Activated CD8-positive, alpha-beta memory T cell treated with anti-CD3 and anti-CD28 coated beads, Interleukin-2, amount 50 U/mL, for 4 hours (primary cell): ENCODE measurements around the gene DVL1.
A peak's percentile ranks its signal among the peaks of the same experiment; 100 is the strongest.

ENCODE experiments used
- DNase-seq: peaks from one replicate; pipeline ENCODE4 v3.0.0-alpha.2; 2020

DVL1 gene

DNA sequence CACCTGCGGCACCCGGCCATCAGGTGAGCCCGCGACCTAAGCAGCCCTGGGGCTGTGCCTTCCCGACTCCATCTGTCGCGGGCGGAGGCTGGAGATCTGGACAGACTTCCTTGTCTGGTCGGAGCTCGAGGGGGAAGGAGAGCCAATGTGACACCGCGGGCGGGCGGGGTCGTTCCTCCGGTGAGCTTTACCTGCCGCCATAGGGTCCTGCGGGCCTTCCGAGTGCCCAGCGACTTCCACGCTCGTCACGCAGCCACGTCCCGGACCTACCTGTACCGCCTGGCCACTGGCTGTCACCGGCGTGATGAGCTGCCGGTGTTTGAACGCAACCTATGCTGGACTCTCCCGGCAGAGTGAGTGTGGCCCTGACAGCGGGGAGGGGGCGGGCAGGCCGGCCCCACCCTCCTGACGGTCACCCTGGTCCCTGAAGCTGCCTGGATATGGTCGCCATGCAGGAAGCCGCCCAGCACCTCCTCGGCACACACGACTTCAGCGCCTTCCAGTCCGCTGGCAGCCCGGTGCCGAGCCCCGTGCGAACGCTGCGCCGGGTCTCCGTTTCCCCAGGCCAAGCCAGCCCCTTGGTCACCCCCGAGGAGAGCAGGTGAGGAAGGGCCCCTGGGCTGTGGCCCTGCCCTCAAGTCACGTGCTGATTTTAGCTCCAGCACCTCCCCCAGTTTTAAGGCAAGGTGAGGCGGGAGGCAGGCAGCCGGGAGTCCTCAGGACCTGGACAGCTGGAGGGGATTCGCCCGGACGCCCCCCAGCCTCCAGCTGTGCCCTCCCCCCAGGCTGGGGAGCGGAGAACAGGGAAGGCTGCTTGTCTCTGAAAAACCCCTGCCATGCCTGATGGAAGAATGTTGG, 39.7 kb downstream of the DVL1 start:
- DNase-seq, result no peak

GRCh38 chr1:1308756-1309250, 40.4 kb downstream of the DVL1 start:
- no peak for DNase-seq

DNA sequence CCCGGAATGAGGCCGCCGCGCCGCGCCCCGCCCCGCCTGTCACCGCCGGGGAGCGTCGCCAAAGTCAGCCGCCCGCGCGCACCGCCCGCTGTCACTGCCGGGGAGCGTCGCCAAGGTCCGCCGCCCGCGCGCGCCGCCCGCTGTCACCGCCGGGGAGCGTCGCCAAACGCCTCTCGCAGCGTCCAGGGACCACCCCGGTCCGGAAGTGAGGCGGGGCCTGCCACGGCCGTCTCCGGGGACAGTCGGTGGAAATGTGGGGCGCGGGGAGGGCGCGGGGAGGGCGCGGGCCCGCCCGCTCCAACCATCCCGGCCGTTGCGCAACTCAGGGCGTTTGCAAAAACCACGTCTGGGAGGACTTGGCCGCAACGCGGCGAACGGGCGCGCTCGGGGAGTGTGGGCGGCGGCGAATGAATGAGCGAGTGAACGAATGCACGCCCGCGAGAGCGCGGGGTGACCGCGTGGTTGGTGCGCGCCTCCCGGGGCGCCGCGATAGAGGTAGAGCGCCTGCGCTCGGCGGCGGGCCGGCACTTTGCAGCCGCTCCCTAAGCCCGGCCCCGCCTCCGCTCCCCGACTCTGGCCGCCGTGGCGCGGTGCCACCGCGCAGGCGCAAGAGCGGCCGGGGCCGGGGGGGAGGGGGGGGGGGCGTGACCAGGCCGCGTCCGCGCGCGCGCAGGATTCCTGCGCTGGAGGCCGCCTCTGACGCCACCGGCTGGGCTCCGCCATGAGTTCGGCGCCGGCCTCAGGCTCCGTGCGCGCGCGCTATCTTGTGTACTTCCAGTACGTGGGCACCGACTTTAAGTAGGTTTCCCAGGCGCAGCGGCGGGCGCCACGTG, 41.1 kb downstream of the DVL1 start, which contains the start of the genes ACAP3 and PUSL1:
TSS of gene ACAP3 (minus strand) at position 8 of the 833 bp plus-strand sequence. CDS start 115 bp downstream, outside the sequence.
TSS of gene PUSL1 (plus strand) at position 675 of the 833 bp plus-strand sequence. CDS start at position 722, 47 bp downstream.
- peak; percentile 87 for DNase-seq

DNA sequence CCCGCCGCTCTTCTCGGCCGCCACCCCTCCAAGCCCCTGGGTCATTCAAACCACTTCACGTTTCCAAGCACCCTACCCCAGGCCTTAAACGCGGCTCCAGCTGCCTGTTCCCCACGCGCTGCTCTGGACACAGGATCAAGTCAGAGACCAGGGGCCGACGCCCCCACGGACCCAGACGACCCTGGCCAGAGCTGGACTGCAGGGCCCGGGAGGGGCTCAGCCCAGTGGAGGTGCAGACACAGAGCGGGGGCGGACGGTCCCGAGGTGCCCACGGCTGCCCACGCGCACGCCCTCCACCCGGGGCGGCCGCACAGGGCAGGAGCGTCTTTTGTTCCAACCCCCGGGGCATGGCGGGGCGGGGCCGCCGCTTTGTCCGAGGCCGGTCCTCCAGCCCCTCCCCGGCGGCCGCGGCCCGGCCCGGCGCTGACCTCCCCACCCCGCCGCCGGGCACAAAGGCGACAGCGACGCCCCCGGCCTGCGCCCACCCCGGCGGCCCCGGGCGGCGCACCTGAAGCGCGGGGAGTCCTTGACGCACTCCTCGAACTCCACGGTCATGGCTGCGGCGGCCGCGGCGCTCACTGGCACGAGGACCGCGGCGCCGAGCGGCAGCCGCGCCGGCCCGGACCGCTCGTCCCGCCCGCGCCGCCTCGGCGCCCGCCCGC, 41.8 kb downstream of the DVL1 start:
- peak; percentile 37 for DNase-seq

- DNase-seq, result no peak
Measured at GRCh38 chr1:1306661-1307260, 42.5 kb downstream of the DVL1 start.

- no peak for DNase-seq
Measured at GRCh38 chr1:1306070-1306660, 43.1 kb downstream of the DVL1 start.

DNA sequence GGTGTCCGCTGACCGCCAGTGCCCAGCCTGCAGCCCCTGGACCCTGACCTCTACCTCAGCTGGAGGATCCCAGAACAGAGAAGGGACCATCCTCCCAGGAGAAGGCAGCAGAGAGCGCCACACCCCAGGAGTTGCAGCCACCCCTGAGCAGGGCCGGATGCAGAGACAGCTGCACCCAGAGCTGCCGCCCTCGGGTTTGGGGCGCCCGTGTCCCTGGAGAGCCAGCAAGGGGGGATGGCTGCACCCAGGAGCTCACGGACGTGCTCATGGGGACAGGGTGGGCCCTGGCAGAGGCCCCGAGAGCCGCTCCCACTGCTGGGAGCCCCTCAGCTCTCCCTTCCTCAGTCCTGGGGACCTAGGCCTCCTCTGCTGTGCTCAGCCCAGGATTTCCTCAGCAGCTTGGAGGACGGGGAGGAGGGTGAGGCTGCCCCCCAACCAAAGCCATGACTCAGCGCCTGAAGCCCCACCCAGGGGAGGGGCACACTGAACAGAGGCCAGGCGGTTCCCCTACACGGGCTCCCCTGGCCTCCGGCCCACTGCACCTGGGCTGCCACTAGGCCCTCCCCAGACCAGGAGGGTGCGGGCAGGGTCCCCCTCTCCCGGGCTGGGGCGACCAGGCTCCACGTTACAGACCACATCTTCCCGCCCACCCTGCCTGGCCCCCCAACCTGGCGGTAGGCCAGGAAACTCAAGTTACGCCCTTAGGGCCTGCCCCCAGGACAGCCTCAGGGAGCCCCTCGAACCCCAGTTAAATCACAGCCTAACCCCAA, 43.7 kb downstream of the DVL1 start:
- peak; percentile 84 for DNase-seq

- no peak for DNase-seq
Measured at GRCh38 chr1:1304331-1305299, 44.6 kb downstream of the DVL1 start.

DNA sequence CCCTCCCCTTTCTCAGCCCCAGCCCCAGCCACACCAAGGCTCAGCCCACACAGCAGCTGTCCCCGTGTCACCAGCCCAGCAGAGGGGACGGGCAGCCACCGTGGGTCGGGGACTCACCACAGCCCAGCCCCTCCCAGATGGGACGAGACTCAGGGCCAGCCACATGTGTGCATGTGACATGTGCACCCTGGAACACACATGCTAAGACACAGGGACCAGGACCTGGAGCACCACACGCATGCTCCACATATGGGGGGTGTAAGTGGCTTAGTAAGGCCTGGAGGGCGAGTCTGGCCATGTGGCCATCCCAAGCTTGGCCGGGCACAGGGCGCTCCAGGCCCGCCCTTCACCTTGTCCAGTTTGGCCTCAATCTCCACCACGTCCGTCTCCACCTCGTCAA, 45.5 kb downstream of the DVL1 start:
- DNase-seq, result no peak

GRCh38 chr1:1302951-1303509, 46.2 kb downstream of the DVL1 start:
- no peak for DNase-seq

DNA sequence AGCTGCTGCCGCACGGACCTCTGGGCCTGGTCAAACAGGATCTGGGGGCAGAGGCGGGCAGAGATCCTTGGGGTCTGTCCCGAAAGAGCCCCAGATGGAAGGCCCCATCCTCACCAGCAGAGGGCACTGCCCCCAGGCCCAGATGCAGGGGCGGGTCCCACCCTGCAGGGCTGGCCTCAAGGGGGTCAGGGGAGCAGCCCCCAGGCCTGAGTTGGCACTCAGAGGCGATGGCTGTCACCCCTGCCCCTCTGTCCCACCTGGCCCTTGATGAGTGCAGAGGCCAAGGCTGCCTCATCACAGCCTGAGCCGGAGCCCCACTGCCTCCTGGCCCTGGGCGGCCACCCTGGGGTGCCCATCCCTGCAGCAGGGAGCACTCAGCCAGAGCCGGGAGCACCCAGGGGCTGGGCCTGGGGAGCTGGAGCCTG, 47.2 kb downstream of the DVL1 start:
- DNase-seq, result no peak

DNA sequence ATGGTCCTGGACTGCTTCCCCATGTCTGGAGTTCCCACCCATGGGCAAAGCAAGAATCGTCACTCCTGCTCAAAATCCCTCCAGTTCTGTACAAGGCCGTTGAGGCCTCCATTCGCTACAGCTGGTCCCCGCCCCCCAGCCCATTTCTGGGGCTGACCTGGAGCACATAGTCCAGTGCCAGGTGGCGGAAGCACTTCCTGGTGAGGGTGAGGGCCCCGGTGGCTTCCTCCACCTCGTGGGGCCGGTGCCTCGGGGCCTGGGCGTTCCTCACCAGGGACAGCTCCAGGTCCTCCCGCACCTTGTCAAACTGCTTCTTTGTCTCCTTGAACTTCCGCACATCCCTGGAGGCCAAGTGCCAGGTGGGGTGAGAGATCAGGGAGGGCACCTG, 48.9 kb downstream of the DVL1 start:
- DNase-seq, result no peak

DNA sequence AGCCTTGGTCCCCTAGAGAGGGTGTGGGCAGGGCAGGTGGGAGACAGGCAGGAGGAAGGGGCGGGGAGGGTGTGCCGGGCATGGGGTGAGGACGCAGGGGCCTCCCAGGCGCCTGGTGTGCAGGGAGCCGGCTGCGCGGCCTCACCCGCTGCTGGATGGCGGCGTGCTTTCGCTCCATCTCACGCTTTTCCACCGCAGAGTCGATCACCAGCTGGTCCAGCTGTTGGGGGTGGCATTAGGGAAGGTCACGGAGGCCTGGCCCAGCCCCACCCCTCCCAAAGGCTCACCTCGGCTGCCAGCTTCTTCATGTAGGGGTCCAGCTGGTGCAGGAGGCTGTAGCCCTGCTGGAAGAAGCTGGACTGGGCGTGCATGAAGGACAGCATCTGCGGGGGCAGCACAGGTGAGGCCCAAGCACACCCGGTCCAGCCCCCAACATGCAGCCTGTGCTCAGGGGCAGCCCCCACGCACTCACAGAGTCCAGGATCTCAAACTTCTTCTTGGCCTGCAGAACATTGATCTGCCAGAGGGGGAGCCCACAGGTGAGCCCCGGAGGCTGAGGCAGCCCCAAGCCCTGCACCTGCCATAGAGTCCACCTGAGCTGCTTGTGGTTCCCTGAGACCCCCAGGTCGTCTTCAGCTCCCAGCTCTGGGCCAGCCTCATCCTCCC, 49.4 kb downstream of the DVL1 start:
- no peak for DNase-seq

DNA sequence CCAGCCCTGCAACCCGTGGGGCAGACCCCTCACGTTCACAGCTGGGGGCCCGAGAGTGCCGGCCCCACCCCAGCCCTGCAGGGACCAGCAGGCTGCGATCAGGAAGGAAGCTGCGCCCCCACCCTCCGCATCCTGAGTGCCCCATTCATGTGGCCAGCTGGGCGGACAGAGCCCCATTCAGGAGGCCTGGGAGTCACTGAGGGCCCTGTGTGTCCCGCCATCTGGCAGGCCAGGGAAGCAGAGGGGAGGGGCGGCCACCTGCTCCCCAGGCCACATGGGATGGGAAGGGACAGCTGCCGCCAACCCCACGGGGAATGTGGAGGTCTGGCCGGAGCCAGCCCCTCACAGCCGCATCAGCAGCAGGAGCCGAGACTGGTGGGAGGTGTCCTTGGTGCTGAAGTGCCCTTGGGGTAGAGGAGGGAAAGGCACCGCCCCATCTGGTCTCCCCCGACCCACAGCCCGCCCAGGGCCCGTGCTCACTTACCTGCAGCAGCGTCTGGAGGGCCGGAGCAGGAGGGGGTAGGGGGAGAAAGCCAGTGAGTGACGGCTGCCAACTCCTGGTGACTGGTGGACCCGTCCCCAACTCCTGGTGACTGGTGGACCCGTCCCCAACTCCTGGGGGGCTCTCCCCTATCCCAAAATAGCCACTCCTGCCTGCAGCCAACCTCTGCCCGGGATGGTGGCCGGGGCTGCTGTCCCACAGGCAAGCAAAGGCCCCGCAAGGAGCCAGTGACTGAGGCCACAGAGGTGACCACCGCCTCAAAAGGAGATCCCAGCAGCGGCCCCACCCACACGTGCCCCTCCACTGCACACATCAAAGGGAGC, 50.1 kb downstream of the DVL1 start:
- DNase-seq, result no peak

GRCh38 chr1:1297802-1298424, 51.3 kb downstream of the DVL1 start:
- no peak for DNase-seq

DNA sequence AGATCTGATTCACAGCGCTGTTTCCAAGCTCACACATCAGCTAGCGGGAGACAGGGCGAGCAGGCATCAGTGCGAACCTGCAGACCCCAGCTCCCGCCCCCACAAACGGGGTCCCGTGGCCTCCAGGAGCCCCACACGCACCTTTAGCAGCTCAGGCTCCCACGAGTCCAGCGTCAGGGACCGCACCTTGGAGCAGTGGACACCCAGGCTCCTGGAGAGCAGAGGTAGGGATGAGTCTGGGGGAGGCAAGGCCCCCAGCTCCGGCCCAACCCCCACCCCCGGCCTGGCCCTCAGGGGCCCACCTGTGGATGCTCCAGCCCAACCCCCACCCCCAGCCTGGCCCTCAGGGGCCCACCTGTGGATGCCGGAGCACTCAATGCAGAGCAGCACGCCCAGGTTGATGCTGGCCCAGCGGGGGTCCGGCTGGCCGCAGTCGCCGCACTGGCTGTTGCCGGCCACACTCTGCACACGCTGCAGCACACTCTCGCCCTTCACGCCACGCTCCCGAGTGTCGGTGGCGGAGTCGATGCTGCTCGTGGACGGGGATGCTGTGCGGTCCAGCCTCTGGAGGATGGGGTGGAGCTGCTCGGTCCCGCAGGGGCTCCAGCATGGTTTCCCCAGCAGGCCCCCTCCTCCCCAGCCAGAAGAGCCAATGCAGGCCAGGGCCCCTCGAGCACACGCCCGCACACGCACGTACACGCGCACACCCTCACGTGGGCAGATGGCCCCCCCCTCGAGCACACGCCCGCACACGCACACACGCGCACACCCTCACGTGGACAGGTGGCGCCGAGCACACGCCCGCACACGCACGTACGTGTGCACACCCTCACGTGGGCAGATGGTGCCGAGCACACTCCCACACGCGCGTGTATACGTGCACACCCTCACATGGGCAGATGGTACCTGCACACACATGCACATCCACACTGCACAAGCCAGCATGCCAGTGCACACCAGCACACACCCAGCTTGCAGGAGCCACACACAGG, 52.9 kb downstream of the DVL1 start:
- DNase-seq, result no peak
